Cardiac muscle cell (in vitro differentiated cells and primary cell): ENCODE data around the gene SPTB. TPM values are rescaled to one million over a fixed set of nuclear protein-coding genes. Genes with fewer than 3 reads are reported as not detected.

ENCODE experiments used
- DNase-seq, 2 donors: peaks; one replicate each; pipeline versions ENCODE4 v3.0.0 to v3.0.0-alpha.2; 2010 to 2017; ENCODE audit warnings: low read depth in 1 of 2, low spot score in 1 of 2
- H3K27ac ChIP-seq: fragments of 200-600 bp; sonication (generic); 2 replicates; pipeline ENCODE4 v1.5.1; 2016
- H3K27me3 ChIP-seq: fragments of 200-600 bp; sonication (generic); 2 replicates; pipeline ENCODE4 v1.6.0; 2016; ENCODE audit warnings: control low read depth
- H3K36me3 ChIP-seq: fragments of 200-600 bp; sonication (generic); 2 replicates; pipeline ENCODE4 v1.5.1; 2016; ENCODE audit warnings: control low read depth
- H3K4me1 ChIP-seq: fragments of 200-600 bp; sonication (generic); 2 replicates; pipeline ENCODE4 v1.8.1; 2017; ENCODE audit warnings: low read depth, mild to moderate bottlenecking, mixed run types
- H3K4me3 ChIP-seq: fragments of 200-600 bp; sonication (generic); 2 replicates; pipeline ENCODE4 v1.5.1; 2016; ENCODE audit warnings: mild to moderate bottlenecking
- H3K9me3 ChIP-seq: fragments of 200-600 bp; sonication (generic); 2 replicates; pipeline ENCODE4 v1.5.1; 2017; ENCODE audit warnings: low read depth, mild to moderate bottlenecking, control low read depth
- polyA plus RNA-seq: library from polyadenylated mRNA; unstranded; fragments of >200 nt; fragmentation: Nextera tagmentation; extraction: Ambion mirVana; gene quantifications from 2 replicates; pipeline ENCODE4 v1.2.1, GENCODE V29; 2016
- total RNA-seq: library from RNA; depleted of rRNA; stranded (reverse); fragments of >200 nt; gene quantifications from 2 replicates; pipeline ENCODE4 v1.2.3, GENCODE V29; 2016
- TF ChIP-seq, protein P1 (sequence below): IDR thresholded peaks from 2 replicates; pipeline ENCODE4 v1.5.1; 2012; ENCODE audit warnings: low read depth, mild to moderate bottlenecking, low read length

The SPTB gene
- total and polyA plus RNA-seq, 2 experiments from 2014 or later: 9.2 to 9.9 TPM

DNA sequence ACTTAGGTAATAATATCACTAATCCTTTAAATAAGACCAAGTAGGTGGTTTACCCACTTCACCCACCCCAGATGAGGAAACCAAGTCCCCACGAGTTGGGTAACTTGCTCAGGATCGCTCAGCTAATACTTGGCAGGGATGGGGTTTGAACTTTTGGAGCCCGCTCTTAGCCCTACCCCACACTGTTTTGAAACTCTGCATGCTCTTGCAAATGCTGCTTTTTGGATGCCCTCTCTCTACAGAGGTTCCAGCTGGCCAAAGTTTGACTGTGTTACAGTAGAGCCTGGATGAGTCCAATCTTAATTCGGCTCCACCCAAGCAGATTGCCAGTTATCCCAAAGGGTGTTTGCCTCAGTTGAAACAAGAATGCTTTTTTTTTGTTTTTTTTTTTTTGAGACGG, 168.7 kb downstream of the SPTB start:
- Histone ChIP-seq H3K4me1 (peaks cover 50% of the 10 kb centered on the region), H3K27ac (no peak overlapping the region), H3K4me3 (no peak overlapping the region), H3K36me3 (no peaks in the 10 kb centered on the region), H3K9me3 (no peaks in the 10 kb centered on the region), H3K27me3 (no peaks in the 10 kb centered on the region)
- TF ChIP-seq, protein P1, sequence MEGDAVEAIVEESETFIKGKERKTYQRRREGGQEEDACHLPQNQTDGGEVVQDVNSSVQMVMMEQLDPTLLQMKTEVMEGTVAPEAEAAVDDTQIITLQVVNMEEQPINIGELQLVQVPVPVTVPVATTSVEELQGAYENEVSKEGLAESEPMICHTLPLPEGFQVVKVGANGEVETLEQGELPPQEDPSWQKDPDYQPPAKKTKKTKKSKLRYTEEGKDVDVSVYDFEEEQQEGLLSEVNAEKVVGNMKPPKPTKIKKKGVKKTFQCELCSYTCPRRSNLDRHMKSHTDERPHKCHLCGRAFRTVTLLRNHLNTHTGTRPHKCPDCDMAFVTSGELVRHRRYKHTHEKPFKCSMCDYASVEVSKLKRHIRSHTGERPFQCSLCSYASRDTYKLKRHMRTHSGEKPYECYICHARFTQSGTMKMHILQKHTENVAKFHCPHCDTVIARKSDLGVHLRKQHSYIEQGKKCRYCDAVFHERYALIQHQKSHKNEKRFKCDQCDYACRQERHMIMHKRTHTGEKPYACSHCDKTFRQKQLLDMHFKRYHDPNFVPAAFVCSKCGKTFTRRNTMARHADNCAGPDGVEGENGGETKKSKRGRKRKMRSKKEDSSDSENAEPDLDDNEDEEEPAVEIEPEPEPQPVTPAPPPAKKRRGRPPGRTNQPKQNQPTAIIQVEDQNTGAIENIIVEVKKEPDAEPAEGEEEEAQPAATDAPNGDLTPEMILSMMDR: no peak
- DNase-seq: no peak

DNA sequence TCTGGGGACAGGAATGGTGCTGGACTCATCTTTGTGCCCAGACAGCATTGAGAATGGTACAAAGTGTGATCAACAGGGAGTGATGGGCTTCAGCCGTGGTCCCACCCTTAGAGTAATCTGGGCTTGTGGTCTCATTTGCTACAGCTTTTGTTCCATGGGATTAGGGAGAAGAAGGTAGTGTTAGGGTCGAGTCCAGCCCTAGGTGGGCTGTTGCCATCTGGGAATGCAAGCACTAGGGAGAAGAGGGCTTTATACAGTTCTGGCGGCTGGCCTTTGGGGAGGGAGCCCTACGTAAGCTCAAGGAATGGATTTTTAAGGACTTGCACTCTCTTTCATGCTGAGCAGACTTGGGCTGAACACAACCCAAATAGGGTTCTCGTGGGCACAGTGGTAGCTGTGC, 170.6 kb downstream of the SPTB start:
- no peak for DNase-seq
- Histone ChIP-seq H3K9me3 (no peaks in the 10 kb centered on the region), H3K27me3 (no peaks in the 10 kb centered on the region), H3K4me1 (peaks cover 48% of the 10 kb centered on the region), H3K4me3 (no peak overlapping the region), H3K36me3 (no peaks in the 10 kb centered on the region), H3K27ac (peak overlapping the region; percentile 55)
- TF ChIP-seq, protein P1: no peak

DNA sequence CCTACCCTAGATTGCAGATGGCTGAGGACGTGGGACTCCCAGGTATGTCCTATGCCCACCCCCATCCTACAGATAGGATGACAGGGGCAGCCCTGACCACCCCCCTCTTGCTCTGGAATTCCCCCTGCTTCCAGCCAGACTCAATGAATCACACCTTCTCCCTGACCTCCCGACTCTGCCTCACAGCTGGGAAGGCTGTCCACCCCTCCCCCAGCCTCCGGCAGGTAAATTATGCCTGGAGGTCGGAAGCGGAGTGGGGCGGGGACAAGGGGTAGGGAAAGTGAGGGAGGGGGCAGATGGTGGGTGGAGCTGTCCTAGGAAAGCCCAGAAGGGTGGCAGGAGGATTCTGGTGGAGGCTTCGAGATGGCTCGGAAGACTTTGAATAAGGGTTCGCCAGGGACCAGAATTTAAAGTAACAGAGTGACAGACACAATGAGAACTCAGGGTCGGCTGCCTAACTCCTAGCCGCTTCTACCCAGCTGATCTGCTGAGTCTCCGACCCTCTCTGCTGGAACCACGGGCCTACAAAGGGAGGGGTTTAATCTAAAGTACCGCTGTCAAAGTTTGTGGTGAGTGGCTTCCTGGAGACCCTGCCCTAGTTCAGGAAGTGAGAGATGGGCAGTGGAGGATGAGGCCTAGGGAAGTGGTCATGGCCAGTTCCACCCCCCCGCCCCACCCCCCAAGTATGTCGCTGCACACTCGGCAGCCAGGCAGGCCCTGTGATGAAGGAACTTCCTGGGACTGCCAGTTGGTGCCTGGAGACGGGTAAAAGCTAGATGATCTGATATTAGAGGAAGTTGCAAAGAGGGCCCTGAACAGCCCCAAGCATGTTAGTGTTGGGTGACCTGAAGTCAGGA, 171.3 kb downstream of the SPTB start:
- TF ChIP-seq, protein P1: no peak
- H3K36me3 ChIP-seq: no peaks in the 10 kb centered on the region
- H3K4me1 ChIP-seq: peaks cover 51% of the 10 kb centered on the region
- peak overlapping the region; percentile 55 for H3K27ac ChIP-seq
- no peaks in the 10 kb centered on the region for H3K27me3 ChIP-seq
- DNase-seq: peak; percentile 29 to 67
- no peaks in the 10 kb centered on the region for H3K9me3 ChIP-seq
- H3K4me3 ChIP-seq: no peak overlapping the region

DNA sequence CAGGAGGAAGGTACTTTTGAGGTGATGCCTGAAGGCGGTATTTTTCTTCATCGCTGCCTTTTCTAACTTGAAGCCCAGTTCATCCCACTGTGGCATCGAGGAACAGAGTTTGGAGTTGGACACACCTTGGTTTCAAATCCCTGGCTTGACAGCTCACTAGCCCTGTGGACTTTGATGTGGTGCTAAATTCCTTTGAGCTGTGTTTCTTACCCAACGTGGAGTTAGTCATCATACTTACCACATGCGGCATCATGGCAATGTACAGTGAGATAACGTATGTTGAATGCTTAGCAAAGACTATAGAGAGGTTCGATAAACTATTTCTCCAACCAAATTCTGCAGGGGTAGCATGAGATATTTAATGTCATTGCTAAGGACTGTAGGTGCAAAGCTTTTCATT, 172.0 kb downstream of the SPTB start:
- Histone ChIP-seq H3K4me1 (peaks cover 58% of the 10 kb centered on the region), H3K4me3 (no peak overlapping the region), H3K27ac (peak overlapping the region; percentile 52), H3K36me3 (no peaks in the 10 kb centered on the region), H3K9me3 (no peaks in the 10 kb centered on the region), H3K27me3 (no peaks in the 10 kb centered on the region)
- TF ChIP-seq, protein P1: no peak
- peak in 1 of 2 donors; percentile 69 for DNase-seq

DNA sequence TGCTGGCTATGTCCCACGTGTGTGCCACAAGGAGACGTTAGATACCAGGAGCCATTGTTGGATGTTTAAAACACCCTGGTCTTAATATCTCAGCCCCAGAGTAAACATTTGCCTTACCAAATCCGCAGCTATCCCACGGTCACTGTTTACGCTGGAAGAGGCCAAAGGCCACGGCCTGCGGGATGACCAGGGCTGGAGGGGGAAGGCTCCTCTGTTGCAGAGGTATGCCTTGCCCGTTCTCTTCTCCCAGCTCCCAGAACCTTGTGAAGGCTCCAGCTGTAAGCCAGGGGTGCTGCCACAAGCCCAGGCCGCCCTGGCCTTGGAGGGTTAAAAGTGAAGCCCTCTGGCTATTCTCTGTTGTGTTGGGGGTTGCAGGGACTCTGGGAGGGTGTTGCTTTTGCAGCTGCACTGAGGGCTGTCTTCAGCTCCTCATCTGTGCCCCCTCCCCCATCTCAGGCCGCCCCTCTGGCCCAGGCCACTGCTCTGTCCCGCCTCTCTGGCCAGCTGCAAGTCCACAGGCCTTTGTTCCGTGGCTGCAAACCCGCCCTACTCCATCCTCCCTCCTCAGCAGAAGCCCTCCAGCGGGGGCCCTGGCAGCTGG, 173.0 kb downstream of the SPTB start:
- H3K27me3 ChIP-seq: no peaks in the 10 kb centered on the region
- TF ChIP-seq, protein P1: no peak
- H3K27ac ChIP-seq: peak overlapping the region; percentile 52
- no peaks in the 10 kb centered on the region for H3K36me3 ChIP-seq
- H3K4me1 ChIP-seq: peaks cover 60% of the 10 kb centered on the region
- H3K9me3 ChIP-seq: no peaks in the 10 kb centered on the region
- DNase-seq: no peak
- H3K4me3 ChIP-seq: no peak overlapping the region
